GM12878 (cell line): Measurements from ENCODE around the gene NODAL. TPM values are rescaled to one million over a fixed set of nuclear protein-coding genes. Genes with fewer than 3 reads are reported as not detected.

Source experiments
- ATAC-seq: fragments of 200-7000 bp; cut with Tn5 transposase; 3 replicates; pipeline ENCODE4 v1.9.1; 2020; ENCODE audit warnings: mild to moderate bottlenecking, moderate library complexity
- BruUV-seq: library from RNA; stranded (reverse); fragments of 400-500 nt; replicated peaks from 2 replicates; lab custom pipeline; 2021; lab: Mats Ljungman, UMichigan
- CTCF ChIA-PET: fragments of 300-600 bp; sonication (Branson Sonifier 250); formaldehyde crosslinking; extraction: SDS; loops from one replicate; lab custom pipeline; 2021; ENCODE audit warnings: inconsistent platforms; lab: Yijun Ruan, JAX
- POLR2A ChIA-PET: fragments of 350-600 bp; formaldehyde crosslinking; extraction: SDS; loops from one replicate; lab custom pipeline; 2021; ENCODE audit warnings: inconsistent platforms; lab: Charles Lee
- RAD21 ChIA-PET: fragments of 300-600 bp; sonication (Branson Sonifier 250); formaldehyde crosslinking; loops from one replicate; lab custom pipeline; 2023; ENCODE audit warnings: antibody characterized with exemption; ENCODE audit not compliant: unreplicated experiment; lab: Charles Lee
- SMC1A ChIA-PET: fragments of 300-600 bp; sonication (Branson Sonifier 250); formaldehyde crosslinking; loops from one replicate; lab custom pipeline; 2023; ENCODE audit not compliant: unreplicated experiment, uncharacterized antibody; lab: Charles Lee
- DNase-seq: peaks from one replicate; pipeline ENCODE4 v3.0.0-alpha.2; 2011; ENCODE audit warnings: low read depth, low spot score
- FAIRE-seq: peaks from 3 replicates; lab custom pipeline; 2011; peaks lifted over from hg19 to GRCh38; lab: Jason Lieb, UNC
- H2AFZ ChIP-seq: 2 replicates; pipeline ENCODE4 v1.6.0; 2011; ENCODE audit warnings: low read depth, low read length, control low read depth; ENCODE audit not compliant: control insufficient read depth
- H3K27ac ChIP-seq: 2 replicates; pipeline ENCODE4 v1.5.1; 2011; ENCODE audit warnings: control low read depth; ENCODE audit not compliant: control insufficient read depth, insufficient read depth
- H3K27me3 ChIP-seq, 2 experiments: replicated peaks in 1 of 2; 2 replicates each; pipeline versions ENCODE4 v1.6.0 to v1.6.1; 2011; ENCODE audit warnings: low read length in 1 of 2; ENCODE audit not compliant: control insufficient read depth in 2 of 2, insufficient read depth in 2 of 2
- H3K36me3 ChIP-seq, 2 experiments: 2 replicates each; pipeline ENCODE4 v1.5.1; 2011; ENCODE audit warnings: low read length in 1 of 2; ENCODE audit not compliant: control insufficient read depth in 2 of 2, insufficient read depth in 2 of 2
- H3K4me1 ChIP-seq: 2 replicates; pipeline ENCODE4 v1.6.1; 2011; ENCODE audit warnings: mild to moderate bottlenecking, low read length, moderate library complexity, mixed read lengths; ENCODE audit not compliant: control insufficient read depth, insufficient read depth
- H3K4me2 ChIP-seq: 2 replicates; pipeline ENCODE4 v1.6.0; 2011; ENCODE audit warnings: control low read depth; ENCODE audit not compliant: control insufficient read depth, insufficient read depth
- H3K4me3 ChIP-seq: fragments of 200-600 bp; sonication (generic); 2 replicates; pipeline ENCODE4 v1.5.1; 2016
- H3K79me2 ChIP-seq: 2 replicates; pipeline ENCODE4 v1.6.0; 2011; ENCODE audit warnings: low read length; ENCODE audit not compliant: control insufficient read depth, insufficient read depth
- H3K9ac ChIP-seq: 2 replicates; pipeline ENCODE4 v1.8.0; 2011; ENCODE audit warnings: low read length, control low read depth, mixed read lengths; ENCODE audit not compliant: control insufficient read depth, insufficient read depth
- H3K9me3 ChIP-seq: replicated peaks from 3 replicates; pipeline ENCODE4 v1.5.1; 2011; ENCODE audit warnings: mild to moderate bottlenecking, low read length; ENCODE audit not compliant: control insufficient read depth, insufficient read depth
- H4K20me1 ChIP-seq: 2 replicates; pipeline ENCODE4 v1.6.0; 2011; ENCODE audit not compliant: control insufficient read depth, insufficient read depth
- CBX5 ChIP-seq: sonication (generic); IDR thresholded peaks from 2 replicates; pipeline ENCODE4 v1.6.1; 2016; ENCODE audit warnings: low read depth, moderate library complexity, mild to moderate bottlenecking, inconsistent platforms
- DPF2 ChIP-seq: fragments of 450-650 bp; IDR thresholded peaks from 2 replicates; pipeline ENCODE4 v1.6.1; 2017; ENCODE audit warnings: mild to moderate bottlenecking
- E2F8 ChIP-seq: fragments of 450-650 bp; IDR thresholded peaks from 2 replicates; pipeline ENCODE4 v1.6.1; 2018; ENCODE audit warnings: mild to moderate bottlenecking, low read depth, moderate library complexity; ENCODE audit not compliant: partially characterized antibody
- FOXK2 ChIP-seq: fragments of 450-650 bp; IDR thresholded peaks from 2 replicates; pipeline ENCODE4 v1.6.1; 2017; ENCODE audit warnings: mild to moderate bottlenecking, moderate library complexity
- GATAD2B ChIP-seq: fragments of 450-650 bp; conservative IDR thresholded peaks from 2 replicates; pipeline ENCODE4 v1.6.1; 2017; ENCODE audit warnings: low read depth, mild to moderate bottlenecking, moderate library complexity
- HDAC6 ChIP-seq: fragments of 200-600 bp; sonication (generic); IDR thresholded peaks from one replicate; pipeline ENCODE4 v1.8.0; 2017; ENCODE audit warnings: antibody characterized with exemption; ENCODE audit not compliant: unreplicated experiment
- IKZF1 ChIP-seq: fragments of 450-650 bp; conservative IDR thresholded peaks from 2 replicates; pipeline ENCODE4 v1.6.1; 2017; ENCODE audit warnings: antibody characterized with exemption, mild to moderate bottlenecking
- MLLT1 ChIP-seq: fragments of 450-650 bp; IDR thresholded peaks from 2 replicates; pipeline ENCODE4 v1.6.1; 2016; ENCODE audit warnings: mild to moderate bottlenecking
- POLR2A ChIP-seq: IDR thresholded peaks from 2 replicates; pipeline ENCODE4 v1.6.1; 2011; ENCODE audit warnings: low read depth, mild to moderate bottlenecking, low read length
- POLR2AphosphoS5 ChIP-seq: IDR thresholded peaks from 2 replicates; pipeline ENCODE4 v1.6.1; 2011; ENCODE audit warnings: mild to moderate bottlenecking, low read length, inconsistent platforms
- RFX5 ChIP-seq: IDR thresholded peaks from 2 replicates; pipeline ENCODE4 v1.6.1; 2011; ENCODE audit warnings: low read depth, low read length, improper control_type of control experiment
- TCF12 ChIP-seq: IDR thresholded peaks from 2 replicates; pipeline ENCODE4 v1.6.1; 2011; ENCODE audit warnings: low read depth, mild to moderate bottlenecking, low read length
- USF2 ChIP-seq: IDR thresholded peaks from 2 replicates; pipeline ENCODE4 v1.6.1; 2011; ENCODE audit warnings: low read depth, low read length, improper control_type of control experiment, borderline replicate concordance
- ZBTB4 ChIP-seq: fragments of 450-650 bp; formaldehyde crosslinking; IDR thresholded peaks from 2 replicates; pipeline ENCODE4 v1.4.0; 2022; ENCODE audit warnings: mild to moderate bottlenecking, moderate library complexity
- WGBS: methylation state at CpG from one replicate; pipeline ENCODE4 v1.1.6; 2016; ENCODE audit warnings: low lambda C conversion rate; ENCODE audit not compliant: insufficient replicate concordance, insufficient coverage; ENCODE audit errors: missing lambda C conversion rate; 5-methylcytosine and 5-hydroxymethylcytosine counted together
- in situ Hi-C: fragments of 300-500 bp; cut with MboI; formaldehyde crosslinking; loops from 9 replicates; pipeline ENCODE4 v1.14.3; 2018; ENCODE audit warnings: mixed read lengths
- intact Hi-C: fragments of 100-400 bp; cut with micrococcal nuclease; formaldehyde crosslinking; loops from one replicate; pipeline ENCODE4 v1.14.2; 2022; ENCODE audit not compliant: unreplicated experiment
- polyA plus RNA-seq, 11 experiments: library from polyadenylated mRNA; depleted of rRNA in 4 of 11; unstranded in 6 of 11; stranded (reverse) in 5 of 11; fragments of >200 nt; fragmentation: Nextera tagmentation in 4 of 11; fragmentation: Illumina TruSeq in 1 of 11; extraction: Ambion mirVana in 4 of 11; extraction: Trizol in 1 of 11; gene quantifications; 1 replicate in 1 of 11; 2 replicates in 10 of 11; pipeline versions ENCODE4 v1.2.1 to v1.2.3, GENCODE V29; 2011 to 2016; ENCODE audit warnings: inconsistent platforms in 2 of 11, missing spikeins in 2 of 11, low read depth in 1 of 11
- total RNA-seq, 4 experiments: library from RNA; depleted of rRNA in 3 of 4; stranded (reverse); fragments of >200 nt in 3 of 4; fragmentation: Illumina TruSeq in 1 of 4; extraction: Trizol in 1 of 4; gene quantifications; 2 replicates each; pipeline versions ENCODE4 v1.2.1 to v1.2.3, GENCODE V29; 2013 to 2021

NODAL gene
- total and polyA plus RNA-seq, 10 of the 15 experiments (the other 5 are each of a cell fraction or from before 2014, with no cell fraction given): not detected

GRCh38 chr10:70478191-70479164, 37.0 kb upstream of the NODAL start, which contains the start of gene PALD1:
PALD1 (plus strand) TSS chr10:70478767; CDS start chr10:70525952, 47,185 bp downstream.
- ATAC-seq (peak; percentile 63), FAIRE-seq (no peak), DNase-seq (no peak)
- in situ Hi-C loops (no loop called here), intact Hi-C loops (loop anchor here (2.0 kb wide), 1 partner anchor 16 kb away; no protein-coding TSS in a partner anchor)
- Histone ChIP-seq H2AFZ (peak within 1 kb of the TSS; percentile 71), H3K9me3 (no peaks in the 10 kb centered on the region), H4K20me1 (no peaks in the 10 kb centered on the region), H3K9ac (peak within 1 kb of the TSS; percentile 81), H3K79me2 (peaks cover 25% of the 10 kb centered on the region), H3K4me1 (peaks cover 50% of the 10 kb centered on the region), H3K27ac (peak within 1 kb of the TSS; percentile 64), H3K36me3 (no peaks in the 10 kb centered on the region; a peak in 2 of 4 replicates), H3K4me3 (peak within 1 kb of the TSS; percentile 78), H3K27me3 (no peaks in the 10 kb centered on the region), H3K4me2 (peak within 1 kb of the TSS; percentile 64)
- SMC1A ChIA-PET: interaction anchor here (1.4 to 2.9 kb wide), 5 partner anchors 12 to 104 kb away, joined by 3 to 16 read pairs (median 11); no protein-coding TSS in a partner anchor
- WGBS: 3% methylated on average over 70 of the region's 110 CpGs
- no TSS peak for BruUV-seq
- POLR2A ChIA-PET: interaction anchor here (0.6 to 7.7 kb wide), 2 partner anchors 16 to 21 kb away, joined by 5 to 38 read pairs; no protein-coding TSS in a partner anchor
- CTCF ChIA-PET: interaction anchor here (0.9 to 3.2 kb wide), 9 partner anchors 10 to 114 kb away, joined by 3 to 25 read pairs (median 4); no protein-coding TSS in a partner anchor
- RAD21 ChIA-PET: interaction anchor here (1.0 to 2.8 kb wide), 7 partner anchors 12 to 257 kb away, joined by 3 to 27 read pairs (median 10); no protein-coding TSS in a partner anchor
- TF ChIP-seq CBX5: no peak
- no peak for TF ChIP-seq TCF12
- no peak for TF ChIP-seq POLR2AphosphoS5
- peak; percentile 67 for TF ChIP-seq POLR2A
- no peak for TF ChIP-seq FOXK2
- peak; percentile 51; the same call in 1 of the 2 replicates for TF ChIP-seq GATAD2B
- no peak for TF ChIP-seq MLLT1
- no peak for TF ChIP-seq E2F8
- no peak for TF ChIP-seq ZBTB4 (CRISPR knock-in tag)
- no peak for TF ChIP-seq RFX5
- TF ChIP-seq HDAC6: peak; percentile 97
- TF ChIP-seq USF2: no peak
- TF ChIP-seq IKZF1: peak; percentile 43; the same call in 1 of the 2 replicates
- TF ChIP-seq DPF2: peak; percentile 49; the same call in 1 of the 2 replicates
